ENCODE results near the gene TXNDC8. TPM values are rescaled to one million over a fixed set of nuclear protein-coding genes. Genes with fewer than 3 reads are reported as not detected.
"Not testable (repeated sequence)": the region's sequence is repeated elsewhere in the genome, so short reads cannot be mapped to it uniquely, and the experiment has no call there.

Gene TXNDC8
- total RNA-seq, 4 donors from 2014 or later = not detected

GRCh38 chr9:110320651-110321445, 16.8 kb downstream of the TXNDC8 start:
- H3K4me1 ChIP-seq = no peaks in the 10 kb centered on the region
- no peak overlapping the region for H3K27ac ChIP-seq
- 62 to 68% methylated on average over 3 of the region's 3 CpGs for WGBS, 2 donors (ENCODE audit: low coverage in 1 of 2)
- no peaks in the 10 kb centered on the region for H3K36me3 ChIP-seq
- H3K27me3 ChIP-seq = no peaks in the 10 kb centered on the region
- H3K9me3 ChIP-seq = no peaks in the 10 kb centered on the region
- no peak overlapping the region for H3K4me3 ChIP-seq
- TF ChIP-seq, protein P1, sequence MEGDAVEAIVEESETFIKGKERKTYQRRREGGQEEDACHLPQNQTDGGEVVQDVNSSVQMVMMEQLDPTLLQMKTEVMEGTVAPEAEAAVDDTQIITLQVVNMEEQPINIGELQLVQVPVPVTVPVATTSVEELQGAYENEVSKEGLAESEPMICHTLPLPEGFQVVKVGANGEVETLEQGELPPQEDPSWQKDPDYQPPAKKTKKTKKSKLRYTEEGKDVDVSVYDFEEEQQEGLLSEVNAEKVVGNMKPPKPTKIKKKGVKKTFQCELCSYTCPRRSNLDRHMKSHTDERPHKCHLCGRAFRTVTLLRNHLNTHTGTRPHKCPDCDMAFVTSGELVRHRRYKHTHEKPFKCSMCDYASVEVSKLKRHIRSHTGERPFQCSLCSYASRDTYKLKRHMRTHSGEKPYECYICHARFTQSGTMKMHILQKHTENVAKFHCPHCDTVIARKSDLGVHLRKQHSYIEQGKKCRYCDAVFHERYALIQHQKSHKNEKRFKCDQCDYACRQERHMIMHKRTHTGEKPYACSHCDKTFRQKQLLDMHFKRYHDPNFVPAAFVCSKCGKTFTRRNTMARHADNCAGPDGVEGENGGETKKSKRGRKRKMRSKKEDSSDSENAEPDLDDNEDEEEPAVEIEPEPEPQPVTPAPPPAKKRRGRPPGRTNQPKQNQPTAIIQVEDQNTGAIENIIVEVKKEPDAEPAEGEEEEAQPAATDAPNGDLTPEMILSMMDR (IDR thresholded peaks at IDR 0.05) = no peak
- TF ChIP-seq POLR2AphosphoS5 (IDR thresholded peaks at IDR 0.05) (no peak), POLR2A (IDR thresholded peaks at IDR 0.05) (no peak)
- no peak for ATAC-seq

DNA sequence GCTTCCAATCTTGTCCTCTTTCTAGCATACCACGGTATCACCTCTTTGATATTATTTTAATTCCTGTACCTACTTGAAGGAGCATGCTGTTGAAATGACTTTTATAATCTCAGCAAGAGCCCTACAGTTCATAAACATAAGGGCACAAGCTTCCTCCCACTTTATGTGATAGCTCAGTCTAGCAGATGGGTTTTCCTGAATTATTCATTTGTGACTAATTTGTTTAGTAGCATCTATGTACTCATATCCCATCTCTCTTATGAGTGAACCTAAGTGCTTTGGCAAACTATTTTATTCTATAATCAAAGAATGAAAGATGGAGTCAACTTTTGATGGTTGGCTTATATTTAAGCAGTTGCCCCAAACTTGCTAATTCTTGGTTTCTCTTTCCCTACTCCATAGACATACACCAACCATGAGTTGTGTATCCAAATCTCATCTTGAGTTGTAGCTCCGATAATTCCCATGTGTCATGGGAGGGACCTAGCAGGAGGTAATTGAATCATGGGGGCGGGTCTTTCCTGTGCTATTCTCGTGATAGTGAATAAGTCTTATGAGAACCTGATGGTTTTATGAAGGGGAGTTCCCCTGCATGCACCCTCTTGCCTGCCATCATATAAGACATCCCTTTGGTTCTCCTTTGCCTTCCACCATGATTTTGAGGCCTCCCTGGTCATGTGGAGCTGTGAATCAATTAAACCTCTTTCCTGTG, 17.7 kb downstream of the TXNDC8 start:
- Histone ChIP-seq H3K27me3 (no peaks in the 10 kb centered on the region), H3K27ac (no peak overlapping the region), H3K9me3 (no peaks in the 10 kb centered on the region), H3K4me3 (no peak overlapping the region), H3K4me1 (no peaks in the 10 kb centered on the region), H3K36me3 (no peaks in the 10 kb centered on the region)
- WGBS, 2 donors (ENCODE audit: low coverage in 1 of 2) = 88 to 100% methylated on average over 1 to 4 of the region's 4 CpGs
- ATAC-seq = no peak
- TF ChIP-seq POLR2AphosphoS5 (IDR thresholded peaks at IDR 0.05) (no peak), EP300 (IDR thresholded peaks at IDR 0.05) (no peak), POLR2A (IDR thresholded peaks at IDR 0.05) (no peak)
- TF ChIP-seq, protein P1 (IDR thresholded peaks at IDR 0.05) = no peak

GRCh38 chr9:110317911-110318310, 19.8 kb downstream of the TXNDC8 start:
- Histone ChIP-seq H3K36me3 (no peaks in the 10 kb centered on the region), H3K9me3 (no peaks in the 10 kb centered on the region), H3K27me3 (no peaks in the 10 kb centered on the region), H3K27ac (no peak overlapping the region), H3K4me3 (no peak overlapping the region), H3K4me1 (no peaks in the 10 kb centered on the region)
- no peak for ATAC-seq
- 95 to 100% methylated on average over 2 to 3 of the region's 4 CpGs for WGBS, 2 donors (ENCODE audit: low coverage in 1 of 2)
- no peak for TF ChIP-seq POLR2AphosphoS5 (IDR thresholded peaks at IDR 0.05)

DNA sequence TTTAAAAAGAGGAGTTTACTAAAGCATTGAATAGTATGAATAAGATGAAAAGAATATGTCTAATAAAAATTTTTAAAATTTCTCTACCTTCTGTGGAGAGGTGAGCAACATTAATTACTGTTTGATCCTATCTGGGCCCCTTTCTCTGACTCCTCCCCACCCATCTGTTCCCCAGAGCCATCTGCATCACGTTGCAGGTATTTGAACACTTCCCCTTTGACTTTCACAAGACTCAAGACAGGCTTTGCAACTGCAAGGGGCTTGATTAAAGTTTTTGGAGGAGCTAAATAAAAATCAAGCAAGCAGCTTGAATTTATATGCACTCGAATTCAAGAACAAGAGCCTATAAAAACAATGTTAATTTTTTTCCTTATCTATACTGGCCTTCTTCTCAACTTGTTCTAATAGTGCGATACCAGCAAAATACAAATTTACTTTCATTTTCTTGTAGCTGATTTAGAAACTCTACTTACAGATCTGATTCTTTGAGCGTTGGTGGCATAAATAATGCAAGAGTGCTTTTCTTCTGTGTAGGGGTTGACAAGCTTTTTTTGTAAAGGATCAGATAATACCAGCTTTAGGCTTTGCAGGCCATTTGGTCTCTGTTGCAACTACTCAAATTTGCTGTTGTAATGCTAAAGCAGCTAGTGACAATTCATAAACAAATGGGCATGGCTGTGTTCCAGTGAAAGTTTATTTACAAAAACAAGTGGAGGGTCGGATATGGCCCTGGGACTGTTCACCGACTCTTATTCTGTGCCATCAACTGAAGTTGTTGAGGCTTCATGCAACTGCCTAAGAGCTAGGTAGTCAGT, 21.2 kb downstream of the TXNDC8 start:
- 31 to 58% methylated on average over 4 to 5 of the region's 6 CpGs for WGBS, 2 donors (ENCODE audit: low coverage in 1 of 2)
- no peaks in the 10 kb centered on the region for H3K9me3 ChIP-seq
- no peaks in the 10 kb centered on the region for H3K36me3 ChIP-seq
- no peaks in the 10 kb centered on the region for H3K27me3 ChIP-seq
- no peak overlapping the region for H3K27ac ChIP-seq
- no peaks in the 10 kb centered on the region for H3K4me1 ChIP-seq
- no peak for ATAC-seq
- TF ChIP-seq POLR2AphosphoS5 (IDR thresholded peaks at IDR 0.05) = no peak
- no peak overlapping the region for H3K4me3 ChIP-seq

DNA sequence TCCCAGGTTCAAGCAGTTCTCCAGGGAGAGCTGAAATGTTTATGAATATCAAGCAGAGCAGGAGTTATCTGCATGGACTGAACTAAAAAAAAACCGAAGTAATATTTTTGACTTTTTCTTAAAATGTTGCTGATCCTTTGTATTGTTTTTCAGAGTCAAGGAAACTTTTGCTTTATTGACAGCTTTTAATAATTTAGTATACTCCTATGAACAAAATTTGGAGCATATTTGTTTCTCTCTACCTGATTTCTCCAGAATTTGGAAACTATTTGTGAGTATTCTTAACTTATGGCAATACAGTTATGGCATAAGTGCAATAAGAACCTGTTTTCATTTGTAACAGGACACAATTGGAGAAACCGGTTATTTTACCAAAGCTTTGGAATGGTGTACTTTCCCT, 25.7 kb downstream of the TXNDC8 start:
- not testable (repeated sequence) for H3K27me3 ChIP-seq, H3K9me3 ChIP-seq, H3K36me3 ChIP-seq, H3K27ac ChIP-seq, H3K4me3 ChIP-seq, H3K4me1 ChIP-seq, ATAC-seq
- WGBS, 2 donors (ENCODE audit: low coverage in 1 of 2) = 96 to 100% methylated on average over 2 of the region's 2 CpGs

GRCh38 chr9:110309681-110310080, 28.0 kb downstream of the TXNDC8 start:
- H3K4me3 ChIP-seq = no peak overlapping the region
- no peak for ATAC-seq
- H3K36me3 ChIP-seq = no peaks in the 10 kb centered on the region
- no peaks in the 10 kb centered on the region for H3K4me1 ChIP-seq
- H3K9me3 ChIP-seq = no peaks in the 10 kb centered on the region
- 94% methylated on average over 1 of the region's 1 CpG; no CpG with 5 or more reads in 1 of the 2 donors for WGBS, 2 donors (ENCODE audit: low coverage in 1 of 2)
- no peaks in the 10 kb centered on the region for H3K27me3 ChIP-seq
- no peak overlapping the region for H3K27ac ChIP-seq
- TF ChIP-seq POLR2AphosphoS5 (IDR thresholded peaks at IDR 0.05) = no peak
- TF ChIP-seq, protein P1 (IDR thresholded peaks at IDR 0.05) = no peak
- TF ChIP-seq EP300 (IDR thresholded peaks at IDR 0.05) = no peak
- TF ChIP-seq POLR2A (IDR thresholded peaks at IDR 0.05) = no peak

All from gastroesophageal sphincter (tissue), 4 donors.